Measurements from ENCODE around the gene HSPA13. TPM values are rescaled to one million over a fixed set of nuclear protein-coding genes. Genes with fewer than 3 reads are reported as not detected.

The HSPA13 gene, protein sequence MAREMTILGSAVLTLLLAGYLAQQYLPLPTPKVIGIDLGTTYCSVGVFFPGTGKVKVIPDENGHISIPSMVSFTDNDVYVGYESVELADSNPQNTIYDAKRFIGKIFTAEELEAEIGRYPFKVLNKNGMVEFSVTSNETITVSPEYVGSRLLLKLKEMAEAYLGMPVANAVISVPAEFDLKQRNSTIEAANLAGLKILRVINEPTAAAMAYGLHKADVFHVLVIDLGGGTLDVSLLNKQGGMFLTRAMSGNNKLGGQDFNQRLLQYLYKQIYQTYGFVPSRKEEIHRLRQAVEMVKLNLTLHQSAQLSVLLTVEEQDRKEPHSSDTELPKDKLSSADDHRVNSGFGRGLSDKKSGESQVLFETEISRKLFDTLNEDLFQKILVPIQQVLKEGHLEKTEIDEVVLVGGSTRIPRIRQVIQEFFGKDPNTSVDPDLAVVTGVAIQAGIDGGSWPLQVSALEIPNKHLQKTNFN
- 25.3 to 28.6 TPM (median 25.8 TPM) in 3 replicates for total RNA-seq (2021)
- percentile 96 among the genes with signal in this experiment for Bru-seq, nascent RNA
- long read RNA-seq, experiment 1, transcript HSPA13-201 (5 exons, 3,986 nt), result major isoform, 158 of 195 reads
- long read RNA-seq, experiment 1, partial matches to known transcripts, result 11 of 195 reads
- long read RNA-seq, experiment 1, other reads (novel, unspliced or antisense), result 26 of 195 reads
- long read RNA-seq, experiment 2, transcript HSPA13-201 (5 exons, 3,986 nt), result major isoform, 25 of 53 reads
- long read RNA-seq, experiment 2, partial matches to known transcripts, result 7 of 53 reads
- long read RNA-seq, experiment 2, other reads (novel, unspliced or antisense), result 21 of 53 reads
- long read RNA-seq, experiment 3, transcript HSPA13-201 (5 exons, 3,986 nt), result major isoform, 6 of 8 reads
- long read RNA-seq, experiment 3, partial matches to known transcripts, result 0 of 8 reads
- long read RNA-seq, experiment 3, other reads (novel, unspliced or antisense), result 2 of 8 reads

DNA sequence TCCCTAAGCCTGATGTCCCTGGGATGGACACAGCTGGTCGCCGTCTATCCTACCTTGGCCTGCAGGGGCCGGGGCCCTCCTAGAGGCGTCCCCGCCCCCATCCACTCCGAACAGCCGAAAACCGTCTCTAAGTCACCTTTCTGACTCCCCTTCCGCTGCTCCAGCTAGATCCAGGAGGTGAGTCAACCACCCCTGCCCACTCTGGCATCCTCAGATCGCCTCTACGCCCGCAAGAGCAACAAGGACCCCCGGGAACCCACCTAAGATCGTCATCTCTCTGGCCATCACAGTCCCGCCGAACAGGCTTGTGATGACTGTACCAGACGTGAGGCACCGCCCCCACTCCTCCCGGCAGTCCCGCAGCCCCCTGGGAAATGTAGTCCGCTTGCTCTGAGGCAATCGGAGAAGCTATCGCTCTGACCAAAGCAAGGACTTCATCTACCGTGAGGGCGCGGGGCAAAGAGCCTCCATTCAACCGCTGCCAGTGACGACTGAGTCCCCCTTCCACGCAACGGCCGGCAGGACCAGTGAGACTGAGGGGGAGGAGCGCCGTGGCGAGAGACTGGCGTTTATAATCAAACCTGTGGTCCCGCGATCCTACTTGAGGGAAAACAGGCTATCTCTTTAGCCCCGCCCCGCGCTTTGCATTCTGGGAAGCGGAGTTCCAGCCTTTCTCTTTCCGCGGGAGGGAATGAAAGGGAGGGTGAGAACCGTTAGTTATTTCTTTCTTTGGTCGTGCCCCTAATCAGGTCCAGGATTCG, at the start of gene HSPA13:
HSPA13 (minus strand) TSS at position 312 of the 761 bp plus-strand sequence; CDS start at position 285, 27 bp downstream.
- no peaks in the 10 kb centered on the region for H3K9me3 Mint-ChIP-seq
- peaks cover 11% of the 10 kb centered on the region for H3K36me3 Mint-ChIP-seq
- peak within 1 kb of the TSS; percentile 100 for H3K4me3 Mint-ChIP-seq
- H3K27me3 Mint-ChIP-seq (ENCODE audit: low read depth), result no peaks in the 10 kb centered on the region; the same call in 1 of the 2 replicates
- peak within 1 kb of the TSS; percentile 99 for H3K27ac Mint-ChIP-seq
- POLR2A ChIA-PET, result interaction anchor here (0.6 to 1.5 kb wide), 3 partner anchors 10 to 114 kb away, joined by 3 to 6 read pairs (median 6); no protein-coding TSS in a partner anchor
- CTCF ChIA-PET, result interaction anchor here (0.6 to 1.1 kb wide), 4 partner anchors 20 to 481 kb away, joined by 3 to 5 read pairs (median 3); no protein-coding TSS in a partner anchor
- DNase-seq (ENCODE audit: low spot score) (peak; percentile 99), ATAC-seq (peak; percentile 98)
- H3K4me1 Mint-ChIP-seq, result peaks cover 22% of the 10 kb centered on the region
- TF ChIP-seq TCF7 (CRISPR knock-in tag; IDR thresholded peaks at IDR 0.05; ENCODE audit: low read depth) (no peak), NFE2L1 (CRISPR knock-in tag; IDR thresholded peaks at IDR 0.05) (no peak), NFYB (CRISPR knock-in tag; conservative IDR thresholded peaks at IDR 0.05; ENCODE audit: low read depth) (peak; percentile 44), NFATC4 (CRISPR knock-in tag; IDR thresholded peaks at IDR 0.05) (no peak), FOXK1 (CRISPR knock-in tag; IDR thresholded peaks at IDR 0.05) (peak; percentile 58; the same call in 1 of the 2 replicates), SP1 (CRISPR knock-in tag; conservative IDR thresholded peaks at IDR 0.05) (peak; percentile 81), CREM (CRISPR knock-in tag; IDR thresholded peaks at IDR 0.05) (peak; percentile 59; the same call in 1 of the 2 replicates), ATF1 (CRISPR knock-in tag; IDR thresholded peaks at IDR 0.05) (no peak), RORB (CRISPR knock-in tag; IDR thresholded peaks at IDR 0.05) (0 out of 2 replicates have a peak, but pooled peaks have one; percentile 26)
- TF ChIP-seq, protein P1, sequence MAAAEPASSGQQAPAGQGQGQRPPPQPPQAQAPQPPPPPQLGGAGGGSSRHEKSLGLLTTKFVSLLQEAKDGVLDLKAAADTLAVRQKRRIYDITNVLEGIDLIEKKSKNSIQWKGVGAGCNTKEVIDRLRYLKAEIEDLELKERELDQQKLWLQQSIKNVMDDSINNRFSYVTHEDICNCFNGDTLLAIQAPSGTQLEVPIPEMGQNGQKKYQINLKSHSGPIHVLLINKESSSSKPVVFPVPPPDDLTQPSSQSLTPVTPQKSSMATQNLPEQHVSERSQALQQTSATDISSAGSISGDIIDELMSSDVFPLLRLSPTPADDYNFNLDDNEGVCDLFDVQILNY (CRISPR knock-in tag; IDR thresholded peaks at IDR 0.05), result no peak
- TF ChIP-seq, protein P2, sequence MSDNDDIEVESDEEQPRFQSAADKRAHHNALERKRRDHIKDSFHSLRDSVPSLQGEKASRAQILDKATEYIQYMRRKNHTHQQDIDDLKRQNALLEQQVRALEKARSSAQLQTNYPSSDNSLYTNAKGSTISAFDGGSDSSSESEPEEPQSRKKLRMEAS (CRISPR knock-in tag; IDR thresholded peaks at IDR 0.05), result 0 out of 2 replicates have a peak, but pooled peaks have one; percentile 47
- TF ChIP-seq, protein P3, sequence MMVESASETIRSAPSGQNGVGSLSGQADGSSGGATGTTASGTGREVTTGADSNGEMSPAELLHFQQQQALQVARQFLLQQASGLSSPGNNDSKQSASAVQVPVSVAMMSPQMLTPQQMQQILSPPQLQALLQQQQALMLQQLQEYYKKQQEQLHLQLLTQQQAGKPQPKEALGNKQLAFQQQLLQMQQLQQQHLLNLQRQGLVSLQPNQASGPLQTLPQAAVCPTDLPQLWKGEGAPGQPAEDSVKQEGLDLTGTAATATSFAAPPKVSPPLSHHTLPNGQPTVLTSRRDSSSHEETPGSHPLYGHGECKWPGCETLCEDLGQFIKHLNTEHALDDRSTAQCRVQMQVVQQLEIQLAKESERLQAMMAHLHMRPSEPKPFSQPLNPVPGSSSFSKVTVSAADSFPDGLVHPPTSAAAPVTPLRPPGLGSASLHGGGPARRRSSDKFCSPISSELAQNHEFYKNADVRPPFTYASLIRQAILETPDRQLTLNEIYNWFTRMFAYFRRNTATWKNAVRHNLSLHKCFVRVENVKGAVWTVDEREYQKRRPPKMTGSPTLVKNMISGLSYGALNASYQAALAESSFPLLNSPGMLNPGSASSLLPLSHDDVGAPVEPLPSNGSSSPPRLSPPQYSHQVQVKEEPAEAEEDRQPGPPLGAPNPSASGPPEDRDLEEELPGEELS (CRISPR knock-in tag; IDR thresholded peaks at IDR 0.05), result no peak
- TF ChIP-seq, protein P4, sequence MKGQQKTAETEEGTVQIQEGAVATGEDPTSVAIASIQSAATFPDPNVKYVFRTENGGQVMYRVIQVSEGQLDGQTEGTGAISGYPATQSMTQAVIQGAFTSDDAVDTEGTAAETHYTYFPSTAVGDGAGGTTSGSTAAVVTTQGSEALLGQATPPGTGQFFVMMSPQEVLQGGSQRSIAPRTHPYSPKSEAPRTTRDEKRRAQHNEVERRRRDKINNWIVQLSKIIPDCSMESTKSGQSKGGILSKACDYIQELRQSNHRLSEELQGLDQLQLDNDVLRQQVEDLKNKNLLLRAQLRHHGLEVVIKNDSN (CRISPR knock-in tag; IDR thresholded peaks at IDR 0.05), result peak; percentile 1; the same call in 1 of the 2 replicates
- TF ChIP-seq, protein P5, sequence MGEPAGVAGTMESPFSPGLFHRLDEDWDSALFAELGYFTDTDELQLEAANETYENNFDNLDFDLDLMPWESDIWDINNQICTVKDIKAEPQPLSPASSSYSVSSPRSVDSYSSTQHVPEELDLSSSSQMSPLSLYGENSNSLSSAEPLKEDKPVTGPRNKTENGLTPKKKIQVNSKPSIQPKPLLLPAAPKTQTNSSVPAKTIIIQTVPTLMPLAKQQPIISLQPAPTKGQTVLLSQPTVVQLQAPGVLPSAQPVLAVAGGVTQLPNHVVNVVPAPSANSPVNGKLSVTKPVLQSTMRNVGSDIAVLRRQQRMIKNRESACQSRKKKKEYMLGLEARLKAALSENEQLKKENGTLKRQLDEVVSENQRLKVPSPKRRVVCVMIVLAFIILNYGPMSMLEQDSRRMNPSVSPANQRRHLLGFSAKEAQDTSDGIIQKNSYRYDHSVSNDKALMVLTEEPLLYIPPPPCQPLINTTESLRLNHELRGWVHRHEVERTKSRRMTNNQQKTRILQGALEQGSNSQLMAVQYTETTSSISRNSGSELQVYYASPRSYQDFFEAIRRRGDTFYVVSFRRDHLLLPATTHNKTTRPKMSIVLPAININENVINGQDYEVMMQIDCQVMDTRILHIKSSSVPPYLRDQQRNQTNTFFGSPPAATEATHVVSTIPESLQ (CRISPR knock-in tag; IDR thresholded peaks at IDR 0.05), result no peak
- TF ChIP-seq, protein P6, sequence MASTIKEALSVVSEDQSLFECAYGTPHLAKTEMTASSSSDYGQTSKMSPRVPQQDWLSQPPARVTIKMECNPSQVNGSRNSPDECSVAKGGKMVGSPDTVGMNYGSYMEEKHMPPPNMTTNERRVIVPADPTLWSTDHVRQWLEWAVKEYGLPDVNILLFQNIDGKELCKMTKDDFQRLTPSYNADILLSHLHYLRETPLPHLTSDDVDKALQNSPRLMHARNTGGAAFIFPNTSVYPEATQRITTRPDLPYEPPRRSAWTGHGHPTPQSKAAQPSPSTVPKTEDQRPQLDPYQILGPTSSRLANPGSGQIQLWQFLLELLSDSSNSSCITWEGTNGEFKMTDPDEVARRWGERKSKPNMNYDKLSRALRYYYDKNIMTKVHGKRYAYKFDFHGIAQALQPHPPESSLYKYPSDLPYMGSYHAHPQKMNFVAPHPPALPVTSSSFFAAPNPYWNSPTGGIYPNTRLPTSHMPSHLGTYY (CRISPR knock-in tag; IDR thresholded peaks at IDR 0.05), result no peak

All from WTC11 (cell line).